HG02884 (cell line): ENCODE results near the gene PRKAR1B.

Experiments
- ATAC-seq: cut with Tn5 transposase; IDR thresholded peaks from one replicate; pipeline ENCODE4 v1.9.1; 2021; ENCODE audit warnings: mild to moderate bottlenecking, moderate library complexity; ENCODE audit not compliant: unreplicated experiment

PRKAR1B gene

DNA sequence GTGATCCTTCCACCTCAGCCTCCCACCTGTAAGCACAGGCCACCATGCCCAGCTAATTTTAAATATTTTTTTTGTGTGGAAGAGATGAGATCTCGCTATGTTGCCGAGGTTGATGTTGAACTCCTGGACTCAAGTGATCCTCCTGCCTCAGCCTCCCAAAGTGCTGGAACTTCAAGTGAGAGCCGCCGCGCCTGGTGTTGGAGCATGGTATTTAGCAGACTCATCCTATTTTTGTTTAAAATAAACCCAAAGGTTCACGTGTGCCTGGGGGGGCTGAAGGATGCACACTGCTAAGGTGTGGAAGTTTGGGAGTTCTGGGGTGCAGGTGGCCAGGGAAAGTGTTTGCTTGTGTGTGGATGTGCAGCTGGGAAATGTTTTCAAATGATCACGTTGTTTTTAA is 225.6 kb downstream of the PRKAR1B start:
- no peak for ATAC-seq

DNA sequence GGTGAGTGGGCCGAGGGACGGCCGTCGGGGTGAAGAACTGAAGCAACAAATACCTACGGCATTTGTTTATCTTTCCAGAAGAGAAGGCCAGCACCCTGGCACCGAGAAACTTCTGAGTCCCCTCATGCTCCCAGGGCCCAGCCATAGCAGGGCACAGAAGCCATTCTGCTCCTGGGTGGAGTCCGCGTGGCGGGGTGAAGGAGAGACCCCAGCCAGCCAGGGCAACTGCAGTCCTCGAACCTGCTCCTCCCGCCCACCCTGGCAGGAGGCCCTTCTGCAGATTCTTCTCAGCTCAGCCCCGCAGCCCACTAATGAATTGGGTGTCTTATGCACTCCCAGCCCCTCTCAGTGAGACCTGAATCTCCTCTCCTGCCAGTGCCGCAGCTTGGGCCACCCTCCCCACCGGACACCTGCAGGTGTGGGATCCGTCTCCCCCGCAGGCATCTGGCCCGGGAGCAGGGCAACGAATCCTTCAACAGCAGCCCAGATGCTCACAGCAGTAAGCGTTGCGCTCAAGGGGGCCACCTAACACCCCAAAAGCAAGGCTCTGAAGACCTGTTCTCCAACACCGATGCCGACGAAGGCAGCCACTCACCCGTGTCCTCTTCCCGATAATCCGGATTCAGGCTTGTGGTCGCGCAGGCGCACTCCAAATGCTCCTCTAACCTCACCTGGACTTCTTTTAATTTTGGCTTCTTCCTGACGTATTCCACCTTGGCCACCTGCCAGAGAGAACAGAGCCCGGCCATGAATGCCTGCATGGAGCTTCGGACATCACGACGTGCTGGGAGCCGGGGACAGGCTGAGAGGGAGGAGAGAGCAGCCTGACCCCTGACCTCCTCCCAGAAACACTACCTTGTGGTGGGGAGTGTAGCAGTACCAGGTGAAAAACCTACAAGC is 226.3 kb downstream of the PRKAR1B start:
- no peak for ATAC-seq

DNA sequence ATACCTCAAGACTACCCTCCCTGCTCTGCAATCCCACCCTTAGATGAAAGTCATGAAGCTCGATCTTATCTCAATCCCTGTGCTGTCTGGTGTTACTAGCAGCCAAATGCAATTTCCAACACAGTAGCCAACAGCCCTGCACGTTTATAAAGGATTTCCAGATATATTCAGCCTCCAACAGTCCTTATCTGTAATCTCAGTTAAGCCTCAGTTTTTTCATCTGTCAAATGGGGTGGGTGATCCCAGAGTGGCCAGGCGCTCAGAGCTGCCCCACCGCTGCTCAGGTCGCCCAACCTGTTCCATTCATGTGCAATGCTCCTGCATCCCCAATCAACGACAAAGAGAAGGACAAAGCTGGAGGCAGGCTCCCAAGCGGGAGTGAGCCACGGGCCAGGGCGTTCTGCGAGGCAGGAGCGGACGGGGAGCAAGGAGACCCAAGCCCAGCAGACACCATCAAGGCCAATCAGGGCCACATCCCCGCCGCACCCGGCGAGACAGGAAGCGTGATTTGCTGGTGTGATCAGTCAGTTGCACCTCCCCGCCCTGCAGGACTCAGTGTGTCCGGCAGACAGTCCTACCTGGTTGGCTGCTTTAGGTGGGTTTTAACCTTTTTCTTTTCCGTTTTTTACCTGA is 227.1 kb downstream of the PRKAR1B start:
- ATAC-seq = no peak
